Dedifferentiated amniotic fluid mesenchymal stem cell (primary cell): ENCODE data around the gene NEK6.

Experiments used
- DNase-seq: peaks from one replicate; pipeline ENCODE4 v3.0.0-alpha.2; 2016; ENCODE audit errors: extremely low spot score

NEK6 gene

GRCh38 chr9:124261736-124262648 is 4.2 kb downstream of the NEK6 start:
- no peak for DNase-seq

GRCh38 chr9:124262649-124262972 is 4.9 kb downstream of the NEK6 start:
- peak; percentile 84 for DNase-seq

GRCh38 chr9:124263213-124263612 is 5.5 kb downstream of the NEK6 start:
- DNase-seq: no peak

- no peak for DNase-seq
Observed at GRCh38 chr9:124263800-124264426, 6.2 kb downstream of the NEK6 start.

GRCh38 chr9:124264823-124265233 is 7.1 kb downstream of the NEK6 start:
- no peak for DNase-seq

- DNase-seq: no peak
Observed at GRCh38 chr9:124265551-124265950, 7.8 kb downstream of the NEK6 start.

GRCh38 chr9:124266139-124266825 is 8.5 kb downstream of the NEK6 start:
- no peak for DNase-seq

- DNase-seq: no peak
Observed at GRCh38 chr9:124266826-124267201, 9.1 kb downstream of the NEK6 start.

- DNase-seq: peak; percentile 73
Observed at GRCh38 chr9:124267271-124267807, 9.6 kb downstream of the NEK6 start.

- DNase-seq: no peak
Observed at GRCh38 chr9:124268248-124268647, 10.5 kb downstream of the NEK6 start.

- no peak for DNase-seq
Observed at GRCh38 chr9:124268661-124269060, 10.9 kb downstream of the NEK6 start.

GRCh38 chr9:124269556-124269955 is 11.8 kb downstream of the NEK6 start:
- no peak for DNase-seq

GRCh38 chr9:124270504-124271335 is 13.0 kb downstream of the NEK6 start:
- no peak for DNase-seq

- no peak for DNase-seq
Observed at GRCh38 chr9:124271660-124272059, 13.9 kb downstream of the NEK6 start.

- no peak for DNase-seq
Observed at GRCh38 chr9:124272118-124272517, 14.4 kb downstream of the NEK6 start.

- DNase-seq: no peak
Observed at GRCh38 chr9:124272979-124273378, 15.2 kb downstream of the NEK6 start.

GRCh38 chr9:124273427-124274160 is 15.8 kb downstream of the NEK6 start:
- DNase-seq: no peak

GRCh38 chr9:124274226-124274625 is 16.5 kb downstream of the NEK6 start:
- DNase-seq: no peak

GRCh38 chr9:124274738-124275137 is 17.0 kb downstream of the NEK6 start:
- no peak for DNase-seq

- no peak for DNase-seq
Observed at GRCh38 chr9:124277420-124277819, 19.7 kb downstream of the NEK6 start.

- DNase-seq: no peak
Observed at GRCh38 chr9:124278054-124278540, 20.3 kb downstream of the NEK6 start.
